HG03159 (cell line): ENCODE data around the gene CGNL1.

Source experiments
- ATAC-seq: cut with Tn5 transposase; IDR thresholded peaks from one replicate; pipeline ENCODE4 v1.9.1; 2021; ENCODE audit warnings: mild to moderate bottlenecking, moderate library complexity; ENCODE audit not compliant: unreplicated experiment

The CGNL1 gene

GRCh38 chr15:57518779-57519405 lies 142.6 kb downstream of the CGNL1 start:
- no peak for ATAC-seq

GRCh38 chr15:57519806-57520205 lies 143.5 kb downstream of the CGNL1 start:
- no peak for ATAC-seq

- ATAC-seq, result no peak
Observed at GRCh38 chr15:57521503-57521902, 145.2 kb downstream of the CGNL1 start.

GRCh38 chr15:57522148-57522547 lies 145.8 kb downstream of the CGNL1 start:
- ATAC-seq, result no peak

GRCh38 chr15:57525581-57525980 lies 149.3 kb downstream of the CGNL1 start:
- no peak for ATAC-seq

- no peak for ATAC-seq
Observed at GRCh38 chr15:57526076-57526475, 149.8 kb downstream of the CGNL1 start.

- ATAC-seq, result no peak
Observed at GRCh38 chr15:57526615-57527014, 150.3 kb downstream of the CGNL1 start.

GRCh38 chr15:57527382-57528091 lies 151.2 kb downstream of the CGNL1 start:
- no peak for ATAC-seq

GRCh38 chr15:57528940-57529565 lies 152.7 kb downstream of the CGNL1 start:
- no peak for ATAC-seq

- no peak for ATAC-seq
Observed at GRCh38 chr15:57529748-57530147, 153.4 kb downstream of the CGNL1 start.

GRCh38 chr15:57532731-57533447 lies 156.6 kb downstream of the CGNL1 start:
- ATAC-seq, result no peak

GRCh38 chr15:57533448-57533799 lies 157.1 kb downstream of the CGNL1 start:
- no peak for ATAC-seq

GRCh38 chr15:57534281-57534680 lies 158.0 kb downstream of the CGNL1 start:
- no peak for ATAC-seq

- ATAC-seq, result no peak
Observed at GRCh38 chr15:57537072-57537471, 160.8 kb downstream of the CGNL1 start.

- ATAC-seq, result no peak
Observed at GRCh38 chr15:57537488-57538264, 161.4 kb downstream of the CGNL1 start.

- no peak for ATAC-seq
Observed at GRCh38 chr15:57538265-57538529, 161.9 kb downstream of the CGNL1 start.

- ATAC-seq, result no peak
Observed at GRCh38 chr15:57538821-57539220, 162.5 kb downstream of the CGNL1 start.

- ATAC-seq, result no peak
Observed at GRCh38 chr15:57540211-57540610, 163.9 kb downstream of the CGNL1 start.

- no peak for ATAC-seq
Observed at GRCh38 chr15:57540736-57541135, 164.4 kb downstream of the CGNL1 start.

- no peak for ATAC-seq
Observed at GRCh38 chr15:57541271-57541670, 165.0 kb downstream of the CGNL1 start.

- no peak for ATAC-seq
Observed at GRCh38 chr15:57541805-57542504, 165.7 kb downstream of the CGNL1 start.
